ENCODE data around the gene DAD1. TPM values are rescaled to one million over a fixed set of nuclear protein-coding genes. Genes with fewer than 3 reads are reported as not detected.

DAD1 gene
- polyA plus RNA-seq, 1 donor from 2014 or later, result 420 TPM

- Mint-ChIP-seq H3K9me3 (no peaks in the 10 kb centered on the region), H3K36me3 (peaks cover 16% of the 10 kb centered on the region), H3K4me3 (peak overlapping the region in 1 of 4 donors; percentile 55), H3K27ac (no peak overlapping the region), H3K27me3 (no peaks in the 10 kb centered on the region), H3K4me1 (peaks cover 0 to 1% (median 0%) of the 10 kb centered on the region in 3 donors)
Observed at GRCh38 chr14:22610931-22611330, 21.9 kb upstream of the DAD1 start.

GRCh38 chr14:22607291-22607690 lies 18.3 kb upstream of the DAD1 start:
- H3K36me3 Mint-ChIP-seq, result peaks cover 25% of the 10 kb centered on the region
- no peaks in the 10 kb centered on the region for H3K9me3 Mint-ChIP-seq
- peaks cover 0 to 1% (median 0%) of the 10 kb centered on the region in 3 donors for H3K4me1 Mint-ChIP-seq
- H3K27ac Mint-ChIP-seq, result no peak overlapping the region
- H3K27me3 Mint-ChIP-seq, result no peaks in the 10 kb centered on the region
- H3K4me3 Mint-ChIP-seq, result no peak overlapping the region

DNA sequence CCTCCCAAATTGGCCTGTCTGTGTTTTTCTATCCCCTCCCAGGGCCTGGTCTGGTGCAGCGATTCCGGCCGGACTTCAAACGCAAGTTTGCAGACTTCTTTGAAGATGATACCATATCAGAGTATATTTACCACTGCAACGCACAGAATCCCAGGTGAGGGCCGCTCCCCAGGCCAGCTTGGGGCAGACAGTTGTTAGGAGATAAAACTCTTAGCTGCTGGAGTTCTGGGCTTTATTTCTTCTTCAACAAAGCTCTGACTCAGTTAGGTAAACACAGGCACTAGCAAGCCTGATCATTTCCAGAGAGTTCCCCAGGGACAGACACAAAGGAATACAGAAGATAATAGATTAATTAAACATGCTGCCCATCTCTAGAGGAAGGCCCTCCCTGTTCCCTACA lies 17.4 kb upstream of the DAD1 start:
- no peak overlapping the region for H3K4me3 Mint-ChIP-seq
- H3K27me3 Mint-ChIP-seq, result no peaks in the 10 kb centered on the region
- H3K9me3 Mint-ChIP-seq, result no peaks in the 10 kb centered on the region
- peaks cover 25% of the 10 kb centered on the region for H3K36me3 Mint-ChIP-seq
- peaks cover 0 to 1% (median 0%) of the 10 kb centered on the region in 3 donors for H3K4me1 Mint-ChIP-seq
- H3K27ac Mint-ChIP-seq, result no peak overlapping the region

- H3K36me3 Mint-ChIP-seq, result peaks cover 19% of the 10 kb centered on the region
- no peaks in the 10 kb centered on the region for H3K9me3 Mint-ChIP-seq
- no peaks in the 10 kb centered on the region for H3K27me3 Mint-ChIP-seq
- peaks cover 12 to 17% (median 13%) of the 10 kb centered on the region in 3 donors for H3K4me1 Mint-ChIP-seq
- peak overlapping the region in 1 of 4 donors; percentile 13 for H3K4me3 Mint-ChIP-seq
- peak overlapping the region in 1 of 3 donors; percentile 72 for H3K27ac Mint-ChIP-seq
Observed at GRCh38 chr14:22602862-22603261, 13.8 kb upstream of the DAD1 start.

DNA sequence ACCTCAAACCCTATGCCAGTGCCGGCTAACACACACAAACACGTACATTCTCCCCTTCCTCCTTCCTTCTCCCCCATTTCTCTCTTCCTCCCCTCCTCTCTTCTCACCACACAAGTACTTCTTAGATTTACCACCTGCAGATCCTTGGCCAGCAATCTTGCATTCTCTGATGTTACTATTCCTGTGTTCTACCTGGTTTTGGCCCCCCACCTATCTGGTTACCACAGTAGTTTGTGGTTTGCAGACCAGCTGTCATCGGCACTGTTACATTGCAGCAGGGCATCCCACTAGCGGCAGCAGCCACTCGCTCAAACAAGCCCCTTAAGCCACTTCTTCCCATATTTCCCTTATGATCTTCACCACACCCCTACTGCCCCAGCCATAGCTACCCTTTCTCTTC lies 13.0 kb upstream of the DAD1 start:
- H3K27ac Mint-ChIP-seq, result no peak overlapping the region
- H3K9me3 Mint-ChIP-seq, result no peaks in the 10 kb centered on the region
- H3K4me1 Mint-ChIP-seq, result peaks cover 12 to 18% (median 17%) of the 10 kb centered on the region in 3 donors
- H3K27me3 Mint-ChIP-seq, result no peaks in the 10 kb centered on the region
- peak overlapping the region in 1 of 4 donors; percentile 13 for H3K4me3 Mint-ChIP-seq
- peaks cover 16% of the 10 kb centered on the region for H3K36me3 Mint-ChIP-seq

DNA sequence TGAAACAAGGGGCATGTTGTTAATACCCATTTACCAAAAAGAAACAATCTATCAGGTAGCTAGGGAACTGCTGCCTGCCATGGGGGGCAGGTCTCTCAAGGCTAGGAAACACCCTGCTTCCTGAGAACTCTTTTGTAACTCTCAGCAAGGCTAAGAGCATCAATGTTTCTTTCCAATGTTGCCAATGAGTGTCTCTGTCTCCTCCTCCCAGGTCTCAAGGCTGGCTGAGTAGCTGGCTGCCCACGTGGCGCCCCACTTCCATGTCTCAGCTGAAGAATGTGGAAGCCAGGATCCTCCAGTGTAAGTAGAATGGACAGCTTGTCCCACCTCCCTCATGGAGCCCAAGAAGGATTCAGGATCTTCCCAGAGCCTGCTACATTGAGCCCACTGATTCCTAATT lies 12.4 kb upstream of the DAD1 start:
- peaks cover 12 to 18% (median 17%) of the 10 kb centered on the region in 3 donors for H3K4me1 Mint-ChIP-seq
- H3K9me3 Mint-ChIP-seq, result no peaks in the 10 kb centered on the region
- H3K4me3 Mint-ChIP-seq, result no peak overlapping the region
- peaks cover 14% of the 10 kb centered on the region for H3K36me3 Mint-ChIP-seq
- no peaks in the 10 kb centered on the region for H3K27me3 Mint-ChIP-seq
- no peak overlapping the region for H3K27ac Mint-ChIP-seq

GRCh38 chr14:22600027-22600426 lies 11.0 kb upstream of the DAD1 start:
- Mint-ChIP-seq H3K27me3 (no peaks in the 10 kb centered on the region), H3K27ac (peak overlapping the region in 1 of 3 donors; percentile 54), H3K36me3 (peaks cover 11% of the 10 kb centered on the region), H3K9me3 (no peaks in the 10 kb centered on the region), H3K4me3 (peak overlapping the region in 2 of 4 donors; percentile 23 to 98), H3K4me1 (peaks cover 12 to 18% (median 17%) of the 10 kb centered on the region in 3 donors)

DNA sequence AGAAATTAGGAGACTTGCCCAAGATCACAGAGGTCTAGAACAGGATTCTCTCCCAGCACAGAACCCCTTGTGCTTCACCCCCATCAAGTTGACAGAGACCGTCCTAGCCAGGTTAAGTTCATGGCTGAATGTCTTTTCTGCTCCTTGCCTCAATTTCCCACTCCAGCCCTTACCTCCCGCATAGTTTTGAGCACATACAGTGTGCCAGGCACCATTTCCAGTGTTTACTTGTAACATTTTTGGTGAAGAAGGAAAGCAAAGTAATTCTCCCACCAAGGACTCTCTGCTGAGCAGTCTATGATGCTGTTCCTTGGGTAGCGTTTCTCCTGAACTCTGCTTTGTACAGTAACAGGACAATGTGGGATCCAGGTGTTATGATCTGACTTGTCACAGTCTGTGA lies 10.3 kb upstream of the DAD1 start:
- H3K4me3 Mint-ChIP-seq, result peak overlapping the region; percentile 95 to 98 (median 98)
- peak overlapping the region in 1 of 3 donors; percentile 54 for H3K27ac Mint-ChIP-seq

GRCh38 chr14:22598896-22599244 lies 9.8 kb upstream of the DAD1 start:
- Mint-ChIP-seq H3K9me3 (no peaks in the 10 kb centered on the region), H3K27me3 (no peaks in the 10 kb centered on the region), H3K36me3 (peaks cover 7% of the 10 kb centered on the region), H3K4me3 (peak overlapping the region; percentile 95 to 98 (median 98)), H3K4me1 (peaks cover 12 to 18% (median 17%) of the 10 kb centered on the region in 3 donors), H3K27ac (peak overlapping the region; percentile 63 to 91 (median 85))

More for the DNA sequence above, 10.3 kb upstream of the DAD1 start:
- Mint-ChIP-seq H3K27me3 (no peaks in the 10 kb centered on the region), H3K9me3 (no peaks in the 10 kb centered on the region), H3K4me1 (peaks cover 12 to 18% (median 17%) of the 10 kb centered on the region in 3 donors), H3K36me3 (peaks cover 8% of the 10 kb centered on the region)

GRCh38 chr14:22598099-22598895 lies 9.3 kb upstream of the DAD1 start, which contains the start of gene ABHD4:
TSS of gene ABHD4 (plus strand) at chr14:22598300. CDS start at chr14:22598307, 7 bp downstream.
- Mint-ChIP-seq H3K27ac (peak within 1 kb of the TSS; percentile 85 to 91 (median 91)), H3K27me3 (no peaks in the 10 kb centered on the region), H3K4me1 (peaks cover 12 to 18% (median 17%) of the 10 kb centered on the region in 3 donors), H3K36me3 (peaks cover 3% of the 10 kb centered on the region), H3K4me3 (peak within 1 kb of the TSS; percentile 95 to 98 (median 98)), H3K9me3 (no peaks in the 10 kb centered on the region)

- no peaks in the 10 kb centered on the region for H3K9me3 Mint-ChIP-seq
- H3K27me3 Mint-ChIP-seq, result no peaks in the 10 kb centered on the region
- peak overlapping the region in 1 of 3 donors; percentile 85 for H3K27ac Mint-ChIP-seq
- H3K4me3 Mint-ChIP-seq, result peak overlapping the region; percentile 95 to 98 (median 98)
- H3K36me3 Mint-ChIP-seq, result no peaks in the 10 kb centered on the region
- H3K4me1 Mint-ChIP-seq, result peaks cover 12 to 18% (median 16%) of the 10 kb centered on the region in 3 donors
Observed at GRCh38 chr14:22597771-22598098, 8.7 kb upstream of the DAD1 start.

- no peaks in the 10 kb centered on the region for H3K9me3 Mint-ChIP-seq
- H3K4me1 Mint-ChIP-seq, result peaks cover 12 to 18% (median 16%) of the 10 kb centered on the region in 3 donors
- no peaks in the 10 kb centered on the region for H3K36me3 Mint-ChIP-seq
- H3K27ac Mint-ChIP-seq, result peak overlapping the region in 2 of 3 donors; percentile 31 to 85
- peak overlapping the region; percentile 95 to 98 (median 98) for H3K4me3 Mint-ChIP-seq
- H3K27me3 Mint-ChIP-seq, result no peaks in the 10 kb centered on the region
Observed at GRCh38 chr14:22597265-22597664, 8.2 kb upstream of the DAD1 start.

DNA sequence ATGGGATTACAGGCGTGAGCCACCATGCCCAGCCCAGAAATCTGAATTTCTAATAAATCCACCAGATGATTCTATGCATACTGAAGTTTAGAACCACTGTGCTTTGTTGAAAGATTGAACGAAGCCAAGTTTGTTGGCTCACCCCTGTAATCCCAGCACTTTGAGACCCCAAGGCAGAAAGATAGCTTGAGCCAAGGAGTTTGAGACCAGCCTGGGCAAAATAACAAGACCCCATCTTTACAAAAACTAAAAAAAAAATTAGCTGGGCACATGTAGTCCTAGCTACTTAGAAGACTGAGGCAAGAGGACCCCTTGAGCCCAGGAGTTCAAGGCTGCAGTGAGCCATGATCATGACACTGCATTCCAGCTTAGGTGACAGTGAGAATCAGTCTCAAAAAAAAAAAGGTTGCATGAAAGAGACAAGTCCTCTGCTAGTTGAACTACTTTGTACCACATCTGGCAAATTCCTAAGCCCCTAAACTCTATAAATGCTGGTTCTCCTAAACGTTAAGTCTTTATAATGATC lies 7.4 kb upstream of the DAD1 start:
- H3K27ac Mint-ChIP-seq, result peak overlapping the region in 1 of 3 donors; percentile 33
- peaks cover 12 to 18% (median 16%) of the 10 kb centered on the region in 3 donors for H3K4me1 Mint-ChIP-seq
- no peaks in the 10 kb centered on the region for H3K27me3 Mint-ChIP-seq
- H3K4me3 Mint-ChIP-seq, result peak overlapping the region in 2 of 4 donors; percentile 17 to 75
- H3K9me3 Mint-ChIP-seq, result no peaks in the 10 kb centered on the region
- no peaks in the 10 kb centered on the region for H3K36me3 Mint-ChIP-seq

GRCh38 chr14:22594156-22594716 lies 5.2 kb upstream of the DAD1 start:
- Mint-ChIP-seq H3K9me3 (no peaks in the 10 kb centered on the region), H3K27me3 (no peaks in the 10 kb centered on the region), H3K4me1 (peaks cover 1 to 17% (median 13%) of the 10 kb centered on the region in 3 donors), H3K27ac (no peak overlapping the region), H3K36me3 (no peaks in the 10 kb centered on the region), H3K4me3 (peak overlapping the region in 1 of 4 donors; percentile 14)

GRCh38 chr14:22593601-22594000 lies 4.6 kb upstream of the DAD1 start:
- Mint-ChIP-seq H3K4me3 (peak overlapping the region in 1 of 4 donors; percentile 14), H3K9me3 (no peaks in the 10 kb centered on the region), H3K27me3 (no peaks in the 10 kb centered on the region), H3K36me3 (no peaks in the 10 kb centered on the region), H3K4me1 (peaks cover 5 to 14% (median 8%) of the 10 kb centered on the region in 3 donors), H3K27ac (no peak overlapping the region)
